ENCODE measurements around the gene PCSK5.

GRCh38 chr9:76086539-76086938 is 196.1 kb downstream of the PCSK5 start:
- TF ChIP-seq CTCF (IDR thresholded peaks at IDR 0.05; ENCODE audit: extremely low read depth in 1 of 2, insufficient read depth in 1 of 2, low read depth in 1 of 2, low read length in 2 of 2) = no peak
- no peak for TF ChIP-seq POLR2AphosphoS5 (IDR thresholded peaks at IDR 0.05; ENCODE audit: insufficient read depth, low read depth, low read length)
- TF ChIP-seq EZH2 (IDR thresholded peaks at IDR 0.05; ENCODE audit: borderline replicate concordance, low read depth, low read length, severe bottlenecking) = no peak
- no peak for TF ChIP-seq MYC (IDR thresholded peaks at IDR 0.05; ENCODE audit: low read depth, low read length)
- TF ChIP-seq POLR2A (IDR thresholded peaks at IDR 0.05; ENCODE audit: low read depth, low read length) = no peak
- no peak for TF ChIP-seq JUN (IDR thresholded peaks at IDR 0.05; ENCODE audit: borderline replicate concordance, insufficient read depth, insufficient read length, low read depth)
- no peak for TF ChIP-seq GATA2 (IDR thresholded peaks at IDR 0.05; ENCODE audit: insufficient read depth, insufficient read length, low read depth, low read length)
- TF ChIP-seq MAX (IDR thresholded peaks at IDR 0.05; ENCODE audit: insufficient read depth, insufficient read length) = no peak
- TF ChIP-seq FOS (IDR thresholded peaks at IDR 0.05; ENCODE audit: borderline replicate concordance, insufficient read depth, low read length) = no peak
